Astrocyte (in vitro differentiated cells and primary cell): ENCODE data around the gene IFIT1B. TPM values are rescaled to one million over a fixed set of nuclear protein-coding genes. Genes with fewer than 3 reads are reported as not detected.

Source experiments
- DNase-seq: peaks from one replicate; pipeline ENCODE4 v3.0.0-alpha.2; 2010; ENCODE audit warnings: low read depth
- FAIRE-seq: peaks from 2 replicates; lab custom pipeline; 2011; peaks lifted over from hg19 to GRCh38; lab: Jason Lieb, UNC
- H2AFZ ChIP-seq: 2 replicates; pipeline ENCODE4 v1.6.0; 2012; ENCODE audit warnings: low read depth, low read length, inconsistent platforms
- H3K27ac ChIP-seq: 2 replicates; pipeline ENCODE4 v1.5.1; 2011; ENCODE audit warnings: low read depth, low read length, inconsistent platforms
- H3K27me3 ChIP-seq: 2 replicates; pipeline ENCODE4 v1.6.0; 2011; ENCODE audit warnings: low read length, inconsistent platforms; ENCODE audit not compliant: insufficient read depth
- H3K36me3 ChIP-seq: 2 replicates; pipeline ENCODE4 v1.5.1; 2011; ENCODE audit warnings: low read length, inconsistent platforms; ENCODE audit not compliant: insufficient read depth
- H3K4me1 ChIP-seq: 2 replicates; pipeline ENCODE4 v1.5.1; 2011; ENCODE audit warnings: low read length, inconsistent platforms; ENCODE audit not compliant: insufficient read depth
- H3K4me2 ChIP-seq: 2 replicates; pipeline ENCODE4 v1.6.0; 2012; ENCODE audit warnings: low read length, inconsistent platforms
- H3K4me3 ChIP-seq: 2 replicates; pipeline ENCODE4 v1.5.1; 2011; ENCODE audit warnings: low read depth, mild to moderate bottlenecking, low read length, inconsistent platforms; ENCODE audit not compliant: insufficient read depth
- H3K79me2 ChIP-seq: 2 replicates; pipeline ENCODE4 v1.6.0; 2012; ENCODE audit warnings: mild to moderate bottlenecking, low read length, inconsistent platforms; ENCODE audit not compliant: insufficient read depth
- H3K9ac ChIP-seq: 2 replicates; pipeline ENCODE4 v1.6.0; 2012; ENCODE audit warnings: mild to moderate bottlenecking, low read length, inconsistent platforms
- H3K9me3 ChIP-seq: 2 replicates; pipeline ENCODE4 v1.5.1; 2012; ENCODE audit warnings: low read depth, mild to moderate bottlenecking, low read length, inconsistent platforms; ENCODE audit not compliant: insufficient read depth
- H4K20me1 ChIP-seq: 2 replicates; pipeline ENCODE4 v1.6.0; 2012; ENCODE audit warnings: low read length, inconsistent platforms; ENCODE audit not compliant: insufficient read depth
- H3K27ac Mint-ChIP-seq: one replicate; pipeline ENCODE4 v1.8.0; 2021; ENCODE audit warnings: mild to moderate bottlenecking, mixed read lengths; ENCODE audit not compliant: unreplicated experiment
- H3K27me3 Mint-ChIP-seq: one replicate; pipeline ENCODE4 v1.8.0; 2021; ENCODE audit warnings: low read depth, mixed read lengths; ENCODE audit not compliant: unreplicated experiment
- H3K36me3 Mint-ChIP-seq: one replicate; pipeline ENCODE4 v1.8.0; 2021; ENCODE audit warnings: low read depth, mixed read lengths; ENCODE audit not compliant: unreplicated experiment
- H3K4me1 Mint-ChIP-seq: one replicate; pipeline ENCODE4 v1.8.0; 2021; ENCODE audit warnings: low read depth, mixed read lengths; ENCODE audit not compliant: unreplicated experiment
- H3K4me3 Mint-ChIP-seq: one replicate; pipeline ENCODE4 v1.8.0; 2021; ENCODE audit warnings: mild to moderate bottlenecking, moderate library complexity, mixed read lengths; ENCODE audit not compliant: unreplicated experiment
- H3K9me3 Mint-ChIP-seq: one replicate; pipeline ENCODE4 v1.8.0; 2021; ENCODE audit warnings: mild to moderate bottlenecking, mixed read lengths; ENCODE audit not compliant: unreplicated experiment
- CTCF ChIP-seq: IDR thresholded peaks from 2 replicates; pipeline ENCODE4 v1.5.1; 2011; ENCODE audit warnings: low read depth, mild to moderate bottlenecking, inconsistent platforms, low read length, moderate library complexity; ENCODE audit not compliant: insufficient read depth
- EZH2 ChIP-seq: IDR thresholded peaks from 2 replicates; pipeline ENCODE4 v1.6.1; 2012; ENCODE audit warnings: mild to moderate bottlenecking, low read length, inconsistent platforms; ENCODE audit not compliant: insufficient read depth
- total RNA-seq: library from RNA; stranded (reverse); gene quantifications from 2 replicates; pipeline ENCODE4 v1.2.1, GENCODE V29; 2021

The IFIT1B gene
- total RNA-seq, 1 donor from 2014 or later = not detected

- Histone ChIP-seq H3K27ac (no peak overlapping the region), H3K27me3 (no peaks in the 10 kb centered on the region), H4K20me1 (no peaks in the 10 kb centered on the region), H3K36me3 (no peaks in the 10 kb centered on the region), H3K4me1 (peaks cover 30% of the 10 kb centered on the region), H3K9ac (no peak overlapping the region), H3K4me3 (no peak overlapping the region), H2AFZ (no peak overlapping the region), H3K79me2 (no peaks in the 10 kb centered on the region), H3K4me2 (no peak overlapping the region), H3K9me3 (no peaks in the 10 kb centered on the region)
- Mint-ChIP-seq H3K9me3 (no peaks in the 10 kb centered on the region), H3K27ac (no peak overlapping the region), H3K4me3 (no peak overlapping the region), H3K4me1 (peaks cover 30% of the 10 kb centered on the region), H3K36me3 (no peaks in the 10 kb centered on the region), H3K27me3 (no peaks in the 10 kb centered on the region)
- peak; percentile 59 for DNase-seq
- FAIRE-seq = no peak
- TF ChIP-seq CTCF (no peak), EZH2 (no peak)
Measured at GRCh38 chr10:89355394-89355931, 22.4 kb upstream of the IFIT1B start.

- no peak overlapping the region for H3K4me3 ChIP-seq
- no peaks in the 10 kb centered on the region for H3K79me2 ChIP-seq
- Mint-ChIP-seq H3K4me3 (no peak overlapping the region), H3K27me3 (peaks cover 2% of the 10 kb centered on the region), H3K4me1 (peaks cover 17% of the 10 kb centered on the region), H3K27ac (no peak overlapping the region), H3K9me3 (no peaks in the 10 kb centered on the region), H3K36me3 (no peaks in the 10 kb centered on the region)
- H2AFZ ChIP-seq = no peak overlapping the region
- TF ChIP-seq EZH2 (no peak), CTCF (no peak)
- no peaks in the 10 kb centered on the region for H3K27me3 ChIP-seq
- FAIRE-seq (no peak), DNase-seq (no peak)
- no peak overlapping the region for H3K9ac ChIP-seq
- no peak overlapping the region for H3K4me2 ChIP-seq
- H3K9me3 ChIP-seq = no peaks in the 10 kb centered on the region
- no peaks in the 10 kb centered on the region for H4K20me1 ChIP-seq
- H3K36me3 ChIP-seq = no peaks in the 10 kb centered on the region
- H3K27ac ChIP-seq = no peak overlapping the region
- H3K4me1 ChIP-seq = peaks cover 13% of the 10 kb centered on the region
Measured at GRCh38 chr10:89357096-89357495, 20.8 kb upstream of the IFIT1B start.

- TF ChIP-seq CTCF = no peak
- TF ChIP-seq EZH2 = no peak
- no peak overlapping the region for H2AFZ ChIP-seq
- no peak overlapping the region for H3K4me3 ChIP-seq
- peaks cover 5% of the 10 kb centered on the region for H3K4me1 ChIP-seq
- H3K27ac ChIP-seq = no peak overlapping the region
- no peak overlapping the region for H3K4me3 Mint-ChIP-seq
- no peak overlapping the region for H3K4me2 ChIP-seq
- no peaks in the 10 kb centered on the region for H3K36me3 ChIP-seq
- no peak overlapping the region for H3K9ac ChIP-seq
- FAIRE-seq = no peak
- DNase-seq = no peak
- no peak overlapping the region for H3K27ac Mint-ChIP-seq
- no peaks in the 10 kb centered on the region for H3K9me3 ChIP-seq
- H3K9me3 Mint-ChIP-seq = no peaks in the 10 kb centered on the region
- H3K27me3 Mint-ChIP-seq = peaks cover 2% of the 10 kb centered on the region
- no peaks in the 10 kb centered on the region for H4K20me1 ChIP-seq
- H3K79me2 ChIP-seq = no peaks in the 10 kb centered on the region
- no peaks in the 10 kb centered on the region for H3K36me3 Mint-ChIP-seq
- H3K4me1 Mint-ChIP-seq = peaks cover 9% of the 10 kb centered on the region
- no peaks in the 10 kb centered on the region for H3K27me3 ChIP-seq
Measured at GRCh38 chr10:89357975-89358374, 19.9 kb upstream of the IFIT1B start.
